AG04449 (cell line): ENCODE results near the gene FGF9.

Experiments used
- CTCF ChIA-PET: fragments of 350-600 bp; formaldehyde crosslinking; extraction: SDS; loops from one replicate; lab custom pipeline; 2021; ENCODE audit warnings: antibody characterized with exemption; lab: Yijun Ruan, JAX
- POLR2A ChIA-PET: fragments of 400-600, 350-600 bp; formaldehyde crosslinking; extraction: SDS; loops from one replicate; lab custom pipeline; 2020; ENCODE audit warnings: antibody characterized with exemption, inconsistent platforms; lab: Yijun Ruan, JAX
- DNase-seq: peaks from one replicate; pipeline ENCODE4 v3.0.0-alpha.2; 2010; ENCODE audit warnings: low read depth, low spot score
- H3K4me3 ChIP-seq: 2 replicates; pipeline ENCODE4 v1.5.1; 2011; ENCODE audit warnings: low read depth, mild to moderate bottlenecking, control low read depth, low read length
- TF ChIP-seq, protein P1 (sequence below): IDR thresholded peaks from one replicate; pipeline ENCODE4 v1.5.1; 2011; ENCODE audit warnings: mild to moderate bottlenecking, moderate library complexity, low read length, control low read depth, inconsistent platforms; ENCODE audit not compliant: insufficient read depth; ENCODE audit errors: missing control alignments

FGF9 gene

GRCh38 chr13:21738630-21739029 lies 67.8 kb downstream of the FGF9 start:
- no peak for DNase-seq
- TF ChIP-seq, protein P1, sequence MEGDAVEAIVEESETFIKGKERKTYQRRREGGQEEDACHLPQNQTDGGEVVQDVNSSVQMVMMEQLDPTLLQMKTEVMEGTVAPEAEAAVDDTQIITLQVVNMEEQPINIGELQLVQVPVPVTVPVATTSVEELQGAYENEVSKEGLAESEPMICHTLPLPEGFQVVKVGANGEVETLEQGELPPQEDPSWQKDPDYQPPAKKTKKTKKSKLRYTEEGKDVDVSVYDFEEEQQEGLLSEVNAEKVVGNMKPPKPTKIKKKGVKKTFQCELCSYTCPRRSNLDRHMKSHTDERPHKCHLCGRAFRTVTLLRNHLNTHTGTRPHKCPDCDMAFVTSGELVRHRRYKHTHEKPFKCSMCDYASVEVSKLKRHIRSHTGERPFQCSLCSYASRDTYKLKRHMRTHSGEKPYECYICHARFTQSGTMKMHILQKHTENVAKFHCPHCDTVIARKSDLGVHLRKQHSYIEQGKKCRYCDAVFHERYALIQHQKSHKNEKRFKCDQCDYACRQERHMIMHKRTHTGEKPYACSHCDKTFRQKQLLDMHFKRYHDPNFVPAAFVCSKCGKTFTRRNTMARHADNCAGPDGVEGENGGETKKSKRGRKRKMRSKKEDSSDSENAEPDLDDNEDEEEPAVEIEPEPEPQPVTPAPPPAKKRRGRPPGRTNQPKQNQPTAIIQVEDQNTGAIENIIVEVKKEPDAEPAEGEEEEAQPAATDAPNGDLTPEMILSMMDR = no peak
- H3K4me3 ChIP-seq = no peak overlapping the region
- ChIA-PET POLR2A (no interaction called here), CTCF (no interaction called here)

DNA sequence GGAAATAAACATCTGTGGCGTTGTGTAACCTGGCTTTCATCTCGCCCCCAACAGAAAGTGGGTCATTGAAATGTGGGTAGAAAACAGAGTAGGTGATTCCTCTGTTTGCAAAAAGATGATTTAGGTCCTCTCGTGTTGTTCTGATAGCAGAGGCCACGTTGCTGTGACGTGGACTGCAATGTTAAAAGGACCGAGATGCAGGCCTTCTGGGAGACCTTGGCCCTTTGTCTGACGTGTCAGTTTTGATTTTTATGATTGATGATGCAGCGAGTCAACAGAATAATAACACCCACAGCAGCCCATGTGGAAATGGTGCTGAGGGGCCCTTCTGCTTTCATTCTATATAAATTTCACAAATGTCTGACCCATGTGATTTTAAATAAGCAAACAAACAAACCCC lies 68.9 kb downstream of the FGF9 start:
- no peak for DNase-seq
- TF ChIP-seq, protein P1 = no peak
- H3K4me3 ChIP-seq = no peak overlapping the region
- CTCF ChIA-PET = no interaction called here
- POLR2A ChIA-PET = no interaction called here

- no peak for DNase-seq
- CTCF ChIA-PET = no interaction called here
- POLR2A ChIA-PET = no interaction called here
- no peak overlapping the region for H3K4me3 ChIP-seq
- TF ChIP-seq, protein P1 = no peak
Measured at GRCh38 chr13:21741396-21741979, 70.6 kb downstream of the FGF9 start.

- ChIA-PET POLR2A (no interaction called here), CTCF (no interaction called here)
- no peak for DNase-seq
- TF ChIP-seq, protein P1 = no peak
- no peak overlapping the region for H3K4me3 ChIP-seq
Measured at GRCh38 chr13:21742096-21742495, 71.2 kb downstream of the FGF9 start.

DNA sequence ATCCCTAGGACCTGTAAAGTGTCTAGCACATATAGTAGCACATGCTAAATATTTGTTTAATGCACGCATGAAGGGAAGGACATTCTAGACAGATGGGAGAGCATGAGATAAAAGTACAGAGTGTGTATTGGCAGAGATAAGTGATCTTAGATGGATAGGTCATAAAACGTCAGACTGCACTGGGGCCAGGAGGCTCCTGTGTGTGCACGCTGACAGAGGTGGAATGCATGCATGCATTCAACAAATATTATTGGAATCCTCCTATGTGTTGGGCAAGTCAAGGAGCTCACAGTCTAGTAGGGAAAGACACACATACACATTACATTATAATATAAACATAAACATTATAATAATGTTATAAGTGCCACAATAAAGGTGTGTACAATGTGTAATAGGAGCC lies 73.3 kb downstream of the FGF9 start:
- H3K4me3 ChIP-seq = no peak overlapping the region
- ChIA-PET CTCF (no interaction called here), POLR2A (no interaction called here)
- TF ChIP-seq, protein P1 = no peak
- DNase-seq = no peak

GRCh38 chr13:21745307-21745706 lies 74.4 kb downstream of the FGF9 start:
- TF ChIP-seq, protein P1 = no peak
- POLR2A ChIA-PET = no interaction called here
- no peak overlapping the region for H3K4me3 ChIP-seq
- CTCF ChIA-PET = no interaction called here
- no peak for DNase-seq
